OCI-LY7 (cell line): Measurements from ENCODE around the gene PHB1. TPM values are rescaled to one million over a fixed set of nuclear protein-coding genes. Genes with fewer than 3 reads are reported as not detected.

ENCODE experiments used
- BruUV-seq: library from RNA; stranded (reverse); fragments of 400-500 nt; replicated peaks from 2 replicates; lab custom pipeline; 2021; lab: Mats Ljungman, UMichigan
- CTCF ChIA-PET: fragments of 300-600 bp; sonication (Branson Sonifier 250); formaldehyde crosslinking; loops from one replicate; lab custom pipeline; 2022; ENCODE audit warnings: antibody characterized with exemption; ENCODE audit not compliant: unreplicated experiment; lab: Charles Lee
- POLR2A ChIA-PET: fragments of 300-600 bp; sonication (Branson Sonifier 250); formaldehyde crosslinking; loops from one replicate; lab custom pipeline; 2022; ENCODE audit warnings: antibody characterized with exemption; lab: Charles Lee
- DNase-seq: peaks from one replicate; pipeline ENCODE4 v3.0.0-alpha.2; 2015; ENCODE audit warnings: low spot score
- H2AFZ ChIP-seq: fragments of 200-600 bp; sonication (generic), shearing (Covaris generic); 2 replicates; pipeline ENCODE4 v1.6.1; 2014; ENCODE audit warnings: mild to moderate bottlenecking, antibody characterized with exemption, low read length, moderate library complexity
- H3K27ac ChIP-seq: fragments of 200-600 bp; sonication (generic); 2 replicates; pipeline ENCODE4 v1.5.1; 2014; ENCODE audit warnings: mixed run types, low read depth, mild to moderate bottlenecking, moderate library complexity, low read length, inconsistent platforms; ENCODE audit not compliant: poor library complexity, severe bottlenecking
- H3K36me3 ChIP-seq: fragments of 200-600 bp; sonication (generic); 2 replicates; pipeline ENCODE4 v1.6.1; 2014; ENCODE audit warnings: mild to moderate bottlenecking, antibody characterized with exemption, low read length, moderate library complexity, mixed read lengths; ENCODE audit not compliant: insufficient read depth
- H3K4me1 ChIP-seq: fragments of 200-600 bp; sonication (generic); 2 replicates; pipeline ENCODE4 v1.5.1; 2014; ENCODE audit warnings: mild to moderate bottlenecking, low read length; ENCODE audit not compliant: insufficient read depth, poor library complexity, severe bottlenecking
- H3K4me2 ChIP-seq: fragments of 200-600 bp; sonication (generic); 2 replicates; pipeline ENCODE4 v1.6.1; 2014; ENCODE audit warnings: mild to moderate bottlenecking, low read length
- H3K4me3 ChIP-seq: fragments of 200-600 bp; sonication (generic); 2 replicates; pipeline ENCODE4 v1.5.1; 2014; ENCODE audit warnings: mild to moderate bottlenecking, low read depth, low read length; ENCODE audit not compliant: poor library complexity, severe bottlenecking
- H3K79me2 ChIP-seq: fragments of 200-600 bp; sonication (generic); 2 replicates; pipeline ENCODE4 v1.6.1; 2016; ENCODE audit warnings: low read depth, mild to moderate bottlenecking, low read length, moderate library complexity, mixed read lengths; ENCODE audit not compliant: insufficient read depth
- H3K9me2 ChIP-seq: fragments of 200-600 bp; sonication (generic); 2 replicates; pipeline ENCODE4 v1.6.1; 2016; ENCODE audit warnings: mild to moderate bottlenecking, low read length, mixed read lengths; ENCODE audit not compliant: insufficient read depth
- H3K9me3 ChIP-seq: fragments of 200-600 bp; sonication (generic); 2 replicates; pipeline ENCODE4 v1.6.1; 2014; ENCODE audit warnings: mild to moderate bottlenecking, mixed run types, low read length, mixed read lengths
- H4K20me1 ChIP-seq: fragments of 200-600 bp; sonication (generic); 2 replicates; pipeline ENCODE4 v1.6.1; 2014; ENCODE audit warnings: mild to moderate bottlenecking, antibody characterized with exemption, low read length, moderate library complexity, mixed read lengths; ENCODE audit not compliant: insufficient read depth
- CTCF ChIP-seq: fragments of 200-600 bp; sonication (generic); conservative IDR thresholded peaks from 2 replicates; pipeline ENCODE4 v1.5.1; 2014; ENCODE audit warnings: mild to moderate bottlenecking, antibody characterized with exemption, low read length, moderate library complexity, mixed read lengths
- EZH2phosphoT487 ChIP-seq: fragments of 200-600 bp; sonication (generic); IDR thresholded peaks from 2 replicates; pipeline ENCODE4 v1.6.1; 2018; ENCODE audit warnings: low read depth, borderline replicate concordance, mild to moderate bottlenecking, mixed run types, antibody characterized with exemption, low read length, moderate library complexity, mixed read lengths
- intact Hi-C: fragments of 100-400 bp; cut with micrococcal nuclease; formaldehyde crosslinking; loops from one replicate; pipeline ENCODE4 v1.10.0; 2022; ENCODE audit not compliant: unreplicated experiment
- total RNA-seq, 2 experiments: library from RNA; depleted of rRNA in 1 of 2; stranded (reverse); fragments of >200 nt in 1 of 2; shearing (Covaris generic) in 1 of 2; gene quantifications; 2 replicates each; pipeline ENCODE4 v1.2.3, GENCODE V29; 2014 to 2022

Gene PHB1
- total RNA-seq, 2 experiments from 2014 or later, result 137 to 217 TPM

- DNase-seq, result no peak
- no peak overlapping the region for H2AFZ ChIP-seq
- no TSS peak for BruUV-seq
- no peaks in the 10 kb centered on the region for H3K79me2 ChIP-seq
- no peak for TF ChIP-seq EZH2phosphoT487
- no peak for TF ChIP-seq CTCF
- peaks cover 16% of the 10 kb centered on the region for H3K4me1 ChIP-seq
- no peak overlapping the region for H3K4me2 ChIP-seq
- intact Hi-C loops, result no loop called here
- no peaks in the 10 kb centered on the region for H3K9me2 ChIP-seq
- H3K36me3 ChIP-seq, result no peaks in the 10 kb centered on the region
- H3K27ac ChIP-seq, result no peak overlapping the region
- ChIA-PET CTCF (no interaction called here), POLR2A (no interaction called here)
- no peak overlapping the region for H3K4me3 ChIP-seq
- no peaks in the 10 kb centered on the region for H4K20me1 ChIP-seq
- no peaks in the 10 kb centered on the region for H3K9me3 ChIP-seq
Measured at GRCh38 chr17:49443862-49444261, 29.2 kb upstream of the PHB1 start.

- H2AFZ ChIP-seq, result no peak overlapping the region
- H3K9me2 ChIP-seq, result no peaks in the 10 kb centered on the region
- H3K4me3 ChIP-seq, result no peak overlapping the region
- no peaks in the 10 kb centered on the region for H3K9me3 ChIP-seq
- no peak overlapping the region for H3K4me2 ChIP-seq
- ChIA-PET CTCF (no interaction called here), POLR2A (interaction anchor here (0.7 kb wide), 1 partner anchor 25 kb away, joined by 3 read pairs; no protein-coding TSS in a partner anchor)
- H3K27ac ChIP-seq, result no peak overlapping the region
- DNase-seq, result no peak
- intact Hi-C loops, result no loop called here
- no peaks in the 10 kb centered on the region for H4K20me1 ChIP-seq
- no TSS peak for BruUV-seq
- no peaks in the 10 kb centered on the region for H3K79me2 ChIP-seq
- no peaks in the 10 kb centered on the region for H3K36me3 ChIP-seq
- no peak for TF ChIP-seq EZH2phosphoT487
- no peak for TF ChIP-seq CTCF
- H3K4me1 ChIP-seq, result peaks cover 26% of the 10 kb centered on the region
Measured at GRCh38 chr17:49442041-49442440, 27.4 kb upstream of the PHB1 start.

- Histone ChIP-seq H3K27ac (no peak overlapping the region), H3K9me2 (no peaks in the 10 kb centered on the region), H2AFZ (no peak overlapping the region), H3K9me3 (no peaks in the 10 kb centered on the region), H3K36me3 (no peaks in the 10 kb centered on the region), H3K4me3 (no peak overlapping the region), H3K4me1 (peaks cover 26% of the 10 kb centered on the region), H3K79me2 (no peaks in the 10 kb centered on the region), H4K20me1 (no peaks in the 10 kb centered on the region), H3K4me2 (no peak overlapping the region)
- no peak for DNase-seq
- BruUV-seq, result no TSS peak
- intact Hi-C loops, result no loop called here
- ChIA-PET CTCF (no interaction called here), POLR2A (no interaction called here)
- TF ChIP-seq CTCF (no peak), EZH2phosphoT487 (no peak)
Measured at GRCh38 chr17:49441578-49441977, 26.9 kb upstream of the PHB1 start.
